Skeletal muscle tissue (tissue), 4 donors: Measurements from ENCODE around the gene ZC3H12D. TPM values are rescaled to one million over a fixed set of nuclear protein-coding genes. Genes with fewer than 3 reads are reported as not detected.

Experiments
- H3K27ac ChIP-seq: one replicate; pipeline ENCODE4 v1.7.0; 2013; ENCODE audit warnings: mild to moderate bottlenecking, low read depth, low read length, inconsistent platforms
- H3K27me3 ChIP-seq, 3 donors: one replicate each; pipeline ENCODE4 v1.7.0; 2013; ENCODE audit warnings: low read length in 3 of 3; ENCODE audit not compliant: control insufficient read depth in 3 of 3, insufficient read depth in 3 of 3
- H3K36me3 ChIP-seq, 3 donors: one replicate each; pipeline ENCODE4 v1.7.0; 2013; ENCODE audit warnings: low read length in 3 of 3; ENCODE audit not compliant: control insufficient read depth in 3 of 3, insufficient read depth in 3 of 3
- H3K4me1 ChIP-seq, 3 donors: one replicate each; pipeline ENCODE4 v1.7.0; 2013; ENCODE audit warnings: low read length in 3 of 3, mild to moderate bottlenecking in 3 of 3; ENCODE audit not compliant: control insufficient read depth in 3 of 3, insufficient read depth in 3 of 3
- H3K4me3 ChIP-seq, 3 donors: one replicate each; pipeline ENCODE4 v1.7.0; 2013; ENCODE audit warnings: low read length in 3 of 3
- H3K9ac ChIP-seq, 3 donors: one replicate each; pipeline ENCODE4 v1.7.0; 2013; ENCODE audit warnings: low read length in 3 of 3, mild to moderate bottlenecking in 3 of 3, moderate library complexity in 2 of 3, low read depth in 1 of 3
- H3K9me3 ChIP-seq, 3 donors: one replicate each; pipeline ENCODE4 v1.7.0; 2013; ENCODE audit warnings: low read length in 3 of 3; ENCODE audit not compliant: control insufficient read depth in 3 of 3
- total RNA-seq: library from RNA; depleted of rRNA; stranded (reverse); fragments of >200 nt; gene quantifications from one replicate; pipeline ENCODE4 v1.2.3, GENCODE V29; 2014
- donor health status: Osteomylitis.

ZC3H12D gene
- total RNA-seq, 1 donor from 2014 or later = 1.0 TPM

DNA sequence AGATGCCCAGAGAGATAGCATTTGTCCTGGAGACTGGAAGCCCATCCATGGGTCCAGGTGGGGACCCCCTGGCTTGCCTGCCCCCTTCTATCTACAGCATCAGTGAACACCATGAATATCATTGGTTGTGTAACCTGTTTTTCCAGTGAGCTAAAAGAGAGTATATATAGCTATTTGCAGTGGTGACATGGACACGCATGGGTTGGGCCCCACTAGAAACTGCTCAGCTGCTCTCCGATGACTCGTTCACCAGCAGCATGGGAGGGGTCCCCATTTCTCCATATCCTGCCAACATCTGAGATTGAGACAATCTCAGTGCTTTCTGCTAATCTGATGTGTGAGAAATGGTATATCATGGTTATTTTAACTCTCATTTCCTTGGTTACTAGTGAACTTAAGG is 4.0 kb upstream of the ZC3H12D start:
- H3K36me3 ChIP-seq = no peaks in the 10 kb centered on the region
- no peaks in the 10 kb centered on the region for H3K9me3 ChIP-seq
- no peak overlapping the region for H3K4me3 ChIP-seq
- no peaks in the 10 kb centered on the region for H3K27me3 ChIP-seq
- no peak overlapping the region for H3K9ac ChIP-seq
- no peak overlapping the region for H3K27ac ChIP-seq
- peaks cover 11 to 17% (median 14%) of the 10 kb centered on the region in 3 donors for H3K4me1 ChIP-seq

DNA sequence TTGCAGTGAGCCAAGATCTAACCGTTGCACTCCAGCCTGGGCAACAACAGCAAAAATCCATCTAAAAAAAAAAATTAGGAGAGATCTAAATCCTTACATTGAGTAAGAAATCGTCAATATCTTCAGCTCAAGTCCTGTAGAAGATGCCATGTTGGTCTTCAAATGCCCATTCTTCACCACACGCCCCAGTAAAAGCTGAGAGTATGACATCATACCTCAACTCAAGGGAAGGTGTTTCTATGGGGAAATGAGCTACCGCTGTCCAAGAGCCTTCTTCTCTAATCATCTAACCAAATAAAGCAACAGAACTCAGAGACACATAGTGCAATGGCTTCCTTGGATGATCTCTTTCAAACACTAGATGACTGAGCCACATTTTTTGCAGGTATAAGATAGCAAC is 2.5 kb upstream of the ZC3H12D start:
- no peaks in the 10 kb centered on the region for H3K9me3 ChIP-seq
- H3K27me3 ChIP-seq = no peaks in the 10 kb centered on the region
- H3K4me1 ChIP-seq = peaks cover 11 to 21% (median 21%) of the 10 kb centered on the region in 3 donors
- H3K4me3 ChIP-seq = no peak overlapping the region
- no peak overlapping the region for H3K27ac ChIP-seq
- no peak overlapping the region for H3K9ac ChIP-seq
- no peaks in the 10 kb centered on the region for H3K36me3 ChIP-seq

DNA sequence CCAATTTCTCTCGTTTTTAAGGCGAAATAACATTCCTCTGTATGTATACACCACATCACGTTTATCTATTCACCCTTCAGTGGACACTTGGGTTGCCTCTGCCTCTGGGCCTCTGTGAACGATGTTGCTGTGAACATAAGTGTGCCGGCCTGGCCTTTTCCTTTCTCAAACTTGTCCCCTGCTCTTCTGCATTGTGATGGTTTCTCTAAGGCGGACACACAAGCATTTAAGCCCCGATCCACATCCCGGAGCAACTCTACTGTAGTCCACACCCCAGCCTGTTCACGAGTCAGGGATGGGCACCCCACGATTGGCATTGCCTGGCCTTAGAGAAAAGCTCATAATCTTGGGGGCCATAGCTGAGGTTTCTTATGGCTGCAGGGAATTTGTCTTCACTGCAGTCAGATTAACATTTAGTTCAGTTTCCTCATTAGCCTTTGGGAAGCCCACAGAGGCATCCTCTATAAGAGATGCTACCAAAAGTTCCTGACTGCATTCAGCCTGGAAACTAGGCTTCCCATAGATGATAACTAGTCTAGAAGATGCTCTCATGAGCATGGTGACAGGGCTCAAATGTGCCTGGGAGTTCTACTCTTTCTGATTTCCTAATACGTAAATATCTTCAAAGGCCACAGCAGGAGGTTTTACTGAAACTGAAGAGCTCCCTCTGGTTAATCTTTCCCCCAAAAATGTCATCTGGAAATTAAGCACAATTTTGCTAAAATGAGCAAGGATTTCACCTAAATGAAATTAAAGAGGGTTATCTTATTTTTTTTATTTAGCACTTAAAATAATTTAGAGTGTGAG is 762 bp downstream of the ZC3H12D start:
- Histone ChIP-seq H3K36me3 (no peaks in the 10 kb centered on the region), H3K4me1 (peaks cover 11 to 28% (median 23%) of the 10 kb centered on the region in 3 donors), H3K9ac (peak overlapping the region in 1 of 3 donors; percentile 27), H3K4me3 (no peak overlapping the region), H3K27me3 (no peaks in the 10 kb centered on the region), H3K27ac (peak overlapping the region; percentile 13), H3K9me3 (no peaks in the 10 kb centered on the region)

DNA sequence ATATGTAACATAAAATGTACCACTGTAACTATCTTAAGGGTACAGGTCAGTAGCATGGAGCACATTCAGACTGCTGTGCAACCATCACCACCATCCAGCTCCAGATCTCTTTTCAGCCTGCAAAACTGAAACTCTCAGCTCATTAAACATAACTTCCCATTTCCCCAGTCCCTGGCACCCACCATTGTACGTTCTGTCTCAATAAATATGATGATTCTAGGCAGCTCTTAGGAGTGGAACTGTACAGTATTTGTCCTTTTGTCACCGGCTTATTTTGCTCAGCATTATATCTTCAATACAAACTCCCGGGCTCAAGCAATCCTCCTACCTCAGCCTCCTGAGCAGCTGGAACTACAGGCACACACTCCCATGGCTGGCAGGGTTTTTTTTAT is 1.5 kb downstream of the ZC3H12D start:
- H3K27ac ChIP-seq = peak overlapping the region; percentile 13
- H3K9ac ChIP-seq = no peak overlapping the region
- no peaks in the 10 kb centered on the region for H3K9me3 ChIP-seq
- H3K4me3 ChIP-seq = no peak overlapping the region
- H3K27me3 ChIP-seq = no peaks in the 10 kb centered on the region
- H3K4me1 ChIP-seq = peaks cover 11 to 28% (median 23%) of the 10 kb centered on the region in 3 donors
- no peaks in the 10 kb centered on the region for H3K36me3 ChIP-seq

DNA sequence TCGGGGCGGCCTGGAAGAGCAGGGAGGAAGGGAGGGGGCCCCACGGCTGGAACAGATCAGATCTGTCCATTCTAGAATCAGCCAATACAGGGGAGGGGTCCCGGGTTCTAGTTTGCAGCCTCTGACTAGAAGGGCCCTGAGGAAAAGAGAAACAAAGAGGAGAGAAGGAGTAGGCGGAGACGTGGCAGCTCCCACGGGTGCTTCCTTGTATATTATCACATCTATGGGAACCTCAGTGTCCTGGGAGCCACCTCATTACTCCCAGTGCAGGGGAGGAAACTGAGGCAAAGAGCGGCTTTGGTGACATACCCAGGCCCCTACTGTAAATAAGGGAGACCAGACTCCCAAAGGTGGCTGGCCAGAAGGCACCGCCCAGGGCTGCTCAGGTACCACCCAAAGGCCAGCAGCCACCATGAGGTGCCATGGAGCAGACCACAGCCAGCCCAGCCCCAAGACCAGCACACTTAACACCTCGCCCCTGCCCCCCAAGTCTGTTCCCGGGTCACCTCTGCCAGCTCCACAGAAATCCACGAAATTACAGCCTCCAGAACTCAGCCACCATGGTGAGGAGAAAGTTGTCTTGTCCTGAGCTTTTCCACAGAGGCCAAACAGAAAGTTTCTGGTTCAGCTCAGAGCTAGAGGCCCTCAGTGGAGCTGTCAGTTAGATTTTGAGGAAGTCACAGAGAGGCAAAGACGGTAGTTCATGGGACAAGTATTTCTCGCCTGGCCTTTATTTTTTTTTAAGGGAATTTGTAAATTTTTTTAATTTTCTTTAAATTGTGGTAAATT is 2.1 kb downstream of the ZC3H12D start:
- Histone ChIP-seq H3K9ac (peak overlapping the region in 1 of 3 donors; percentile 3), H3K27ac (peak overlapping the region; percentile 63)

DNA sequence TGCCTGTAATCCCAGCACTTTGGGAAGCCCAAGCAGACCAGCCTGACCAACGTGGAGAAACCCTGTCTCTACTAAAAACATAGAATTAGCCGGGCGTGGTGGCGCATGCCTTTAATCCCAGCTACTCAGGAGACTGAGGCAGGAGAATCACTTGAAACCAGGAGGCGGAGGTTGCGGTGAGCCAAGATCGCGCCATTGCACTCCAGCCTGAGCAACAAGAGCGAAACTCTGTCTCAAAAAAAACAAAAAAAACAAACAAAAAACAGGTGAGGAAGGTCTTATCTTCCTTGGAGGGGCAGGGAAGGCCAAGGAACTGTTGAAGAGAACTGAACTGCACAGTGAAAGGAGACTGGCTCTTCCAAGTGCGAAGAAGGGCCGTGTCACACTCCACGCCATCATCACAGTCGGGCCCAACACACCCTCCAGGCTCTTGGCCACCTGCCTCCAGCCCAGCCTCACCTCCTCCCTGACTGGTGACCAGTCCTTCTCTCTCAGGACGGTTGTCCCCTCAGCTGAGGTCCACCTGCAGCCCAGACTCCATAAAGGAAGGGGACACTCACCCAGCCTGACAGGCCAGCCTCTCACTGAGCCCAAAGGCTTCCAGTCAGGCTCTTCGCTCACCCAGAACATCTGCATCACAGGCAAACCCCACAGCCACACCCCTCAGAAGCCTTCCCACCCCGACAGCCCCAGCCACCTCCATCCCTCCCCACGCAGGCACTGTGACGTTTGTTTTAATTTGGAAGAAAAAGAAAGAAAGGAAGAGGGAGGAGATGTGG is 4.1 kb downstream of the ZC3H12D start:
- Histone ChIP-seq H3K36me3 (no peaks in the 10 kb centered on the region), H3K27me3 (no peaks in the 10 kb centered on the region), H3K9ac (no peak overlapping the region), H3K4me1 (peaks cover 11 to 27% (median 22%) of the 10 kb centered on the region in 3 donors), H3K4me3 (no peak overlapping the region), H3K9me3 (no peaks in the 10 kb centered on the region), H3K27ac (no peak overlapping the region)

More for the DNA sequence above, 2.1 kb downstream of the ZC3H12D start:
- Histone ChIP-seq H3K4me1 (peaks cover 11 to 28% (median 23%) of the 10 kb centered on the region in 3 donors), H3K27me3 (no peaks in the 10 kb centered on the region), H3K36me3 (no peaks in the 10 kb centered on the region), H3K4me3 (peak overlapping the region in 1 of 3 donors; percentile 65), H3K9me3 (no peaks in the 10 kb centered on the region)

DNA sequence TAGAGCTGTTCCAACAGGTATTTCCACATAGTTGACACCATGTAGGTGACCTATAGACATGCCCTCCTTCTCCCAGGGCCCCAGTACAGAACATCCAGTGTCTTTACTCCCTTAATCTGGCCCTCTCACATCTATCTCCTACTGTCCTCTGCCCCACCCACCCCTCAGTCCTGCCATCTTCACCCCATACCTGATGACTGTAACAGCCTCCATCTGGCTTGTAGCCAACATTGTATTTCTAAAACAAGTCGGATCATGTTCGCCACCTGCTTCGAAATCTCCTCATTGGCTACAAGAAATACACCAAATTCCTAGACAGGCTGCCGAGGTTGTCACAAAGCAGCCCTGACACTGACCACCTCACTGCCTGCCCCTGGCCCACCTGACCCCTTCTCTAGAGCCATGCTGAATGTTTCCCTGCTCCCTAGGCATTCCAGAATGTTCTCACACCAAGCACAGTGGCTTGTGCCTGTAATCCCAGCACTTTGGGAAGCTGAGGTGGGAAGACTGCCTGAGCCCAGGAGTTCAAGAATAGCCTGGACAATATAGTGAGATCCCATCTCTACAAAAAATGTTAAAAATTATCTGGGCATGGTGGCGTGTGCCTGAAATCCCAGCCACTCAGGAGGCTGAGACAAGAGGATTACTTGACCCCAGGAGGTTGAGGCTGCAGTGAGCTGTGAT is 6.0 kb downstream of the ZC3H12D start:
- Histone ChIP-seq H3K27me3 (peaks cover 0 to 5% (median 3%) of the 10 kb centered on the region in 3 donors), H3K4me3 (no peak overlapping the region), H3K36me3 (no peaks in the 10 kb centered on the region), H3K9ac (no peak overlapping the region), H3K27ac (no peak overlapping the region), H3K4me1 (peaks cover 0 to 11% (median 8%) of the 10 kb centered on the region in 3 donors), H3K9me3 (no peaks in the 10 kb centered on the region)

DNA sequence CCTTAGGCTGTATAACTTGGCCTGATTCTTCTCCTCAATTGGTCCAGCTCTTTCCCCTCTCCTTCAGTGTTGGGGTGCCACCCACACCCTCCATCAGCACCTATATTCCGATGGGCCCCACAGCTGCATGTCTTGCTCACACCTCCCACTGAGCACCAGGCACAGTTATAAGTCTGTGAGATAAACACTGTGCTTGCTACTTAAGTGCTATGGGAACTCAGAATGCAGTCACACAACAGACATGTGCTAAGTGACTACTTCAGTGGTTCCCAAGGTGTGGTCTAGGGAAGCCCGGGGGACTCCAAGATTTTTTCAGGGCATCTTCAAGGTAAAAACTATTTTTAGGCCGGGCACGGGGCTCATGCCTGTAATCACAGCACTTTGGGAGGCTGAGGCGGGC is 7.3 kb downstream of the ZC3H12D start:
- Histone ChIP-seq H3K27ac (no peak overlapping the region), H3K4me1 (peaks cover 0 to 7% (median 6%) of the 10 kb centered on the region in 3 donors)

DNA sequence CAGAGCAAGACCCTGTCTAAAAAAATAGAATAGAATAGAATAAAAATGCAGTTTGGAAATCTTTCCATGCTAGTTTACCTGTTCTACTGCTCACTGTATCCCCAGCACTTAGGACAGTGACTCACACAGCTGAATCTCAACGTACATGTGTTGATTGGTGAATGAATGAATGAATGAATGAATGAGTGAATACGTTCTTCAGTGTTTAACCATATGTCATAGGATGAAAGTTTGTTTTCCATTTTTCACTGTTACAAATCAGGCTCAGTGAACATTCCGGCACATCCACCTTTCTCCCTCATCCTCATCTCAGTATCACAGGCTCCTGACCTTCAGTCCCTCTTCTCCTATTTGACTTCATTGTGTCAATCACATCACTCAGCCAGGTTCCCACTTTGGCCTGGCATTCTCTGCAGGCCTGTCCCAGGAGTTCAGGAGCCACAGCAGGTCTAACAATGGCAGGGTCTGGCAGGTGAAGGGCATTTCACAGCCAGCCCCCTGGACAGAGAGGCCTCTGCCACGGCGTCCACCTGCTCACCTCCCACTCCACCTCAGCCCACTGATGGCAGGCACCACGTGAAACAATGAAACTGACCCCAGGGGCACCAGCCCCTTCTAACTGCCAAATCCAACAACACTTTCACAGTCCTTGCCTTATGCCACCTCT is 7.9 kb downstream of the ZC3H12D start:
- no peak overlapping the region for H3K9ac ChIP-seq
- peaks cover 0 to 5% (median 3%) of the 10 kb centered on the region in 3 donors for H3K27me3 ChIP-seq
- H3K27ac ChIP-seq = no peak overlapping the region
- H3K4me1 ChIP-seq = peaks cover 0 to 6% (median 6%) of the 10 kb centered on the region in 3 donors
- no peaks in the 10 kb centered on the region for H3K36me3 ChIP-seq
- H3K9me3 ChIP-seq = no peaks in the 10 kb centered on the region
- no peak overlapping the region for H3K4me3 ChIP-seq

More for the DNA sequence above, 7.3 kb downstream of the ZC3H12D start:
- Histone ChIP-seq H3K36me3 (no peaks in the 10 kb centered on the region), H3K9ac (no peak overlapping the region), H3K4me3 (no peak overlapping the region), H3K9me3 (no peaks in the 10 kb centered on the region), H3K27me3 (peaks cover 0 to 5% (median 3%) of the 10 kb centered on the region in 3 donors)
